MM.1S (cell line): ENCODE measurements around the gene TAGLN2.

Experiments used
- CTCF ChIP-seq: fragments of 300-600 bp; sonication (generic); IDR thresholded peaks from 2 replicates; pipeline ENCODE4 v1.5.1; 2016; ENCODE audit warnings: antibody characterized with exemption, low read length, mixed read lengths
- EZH2 ChIP-seq: fragments of 300-600 bp; sonication (generic); optimal IDR thresholded peaks from 2 replicates; pipeline ENCODE3; 2017; ENCODE audit warnings: low read depth, mild to moderate bottlenecking, antibody characterized with exemption, low read length, mixed read lengths
- EZH2phosphoT487 ChIP-seq: fragments of 300-600 bp; sonication (generic); IDR thresholded peaks from 2 replicates; pipeline ENCODE4 v1.6.1; 2018; ENCODE audit warnings: antibody characterized with exemption, low read length

GRCh38 chr1:159897962-159898361, 27.3 kb downstream of the TAGLN2 start:
- TF ChIP-seq EZH2 = no peak
- TF ChIP-seq CTCF = no peak
- TF ChIP-seq EZH2phosphoT487 = no peak
